Endodermal cell (in vitro differentiated cells): ENCODE data around the gene CCM2. TPM values are rescaled to one million over a fixed set of nuclear protein-coding genes. Genes with fewer than 3 reads are reported as not detected.
A peak's percentile ranks its signal among the peaks of the same experiment; 100 is the strongest.

Source experiments
- DNase-seq: peaks from one replicate; pipeline ENCODE4 v3.0.0-alpha.2; 2017
- H3K27ac ChIP-seq: 2 replicates; pipeline ENCODE4 v1.5.1; 2013; ENCODE audit warnings: mild to moderate bottlenecking, low read depth, low read length, moderate library complexity
- H3K27me3 ChIP-seq: 2 replicates; pipeline ENCODE4 v1.6.1; 2013; ENCODE audit warnings: mild to moderate bottlenecking, low read length, moderate library complexity; ENCODE audit not compliant: insufficient read depth, control insufficient read depth, poor library complexity, severe bottlenecking
- H3K36me3 ChIP-seq: 2 replicates; pipeline ENCODE4 v1.7.0; 2013; ENCODE audit warnings: mild to moderate bottlenecking, low read length, moderate library complexity; ENCODE audit not compliant: control insufficient read depth, insufficient read depth
- H3K4me1 ChIP-seq: one replicate; pipeline ENCODE4 v1.7.0; 2013; ENCODE audit warnings: low read length; ENCODE audit not compliant: control insufficient read depth, insufficient read depth
- H3K4me3 ChIP-seq: 2 replicates; pipeline ENCODE4 v1.5.1; 2013; ENCODE audit warnings: mild to moderate bottlenecking, low read length, moderate library complexity
- H3K9ac ChIP-seq: 2 replicates; pipeline ENCODE4 v1.6.1; 2013; ENCODE audit warnings: mild to moderate bottlenecking, low read length, moderate library complexity; ENCODE audit not compliant: poor library complexity, severe bottlenecking; ENCODE audit errors: extremely low read depth
- H3K9me3 ChIP-seq: 2 replicates; pipeline ENCODE4 v1.6.1; 2013; ENCODE audit warnings: mild to moderate bottlenecking, low read length, moderate library complexity; ENCODE audit not compliant: control insufficient read depth
- H3K27ac Mint-ChIP-seq: 2 replicates; pipeline ENCODE4 v1.8.0; 2020; ENCODE audit warnings: mixed read lengths
- H3K27me3 Mint-ChIP-seq: 2 replicates; pipeline ENCODE4 v1.8.0; 2021; ENCODE audit warnings: mild to moderate bottlenecking, mixed read lengths; ENCODE audit not compliant: insufficient read depth
- H3K36me3 Mint-ChIP-seq: 2 replicates; pipeline ENCODE4 v1.8.0; 2020; ENCODE audit warnings: low read depth, mixed read lengths
- H3K4me1 Mint-ChIP-seq: 2 replicates; pipeline ENCODE4 v1.8.0; 2020; ENCODE audit warnings: mixed read lengths
- H3K4me3 Mint-ChIP-seq: 2 replicates; pipeline ENCODE4 v1.8.0; 2020; ENCODE audit warnings: mild to moderate bottlenecking, moderate library complexity, mixed read lengths
- H3K9me3 Mint-ChIP-seq: 2 replicates; pipeline ENCODE4 v1.8.0; 2020; ENCODE audit warnings: mild to moderate bottlenecking, mixed read lengths
- CTCF ChIP-seq: fragments of 200-600 bp; sonication (generic); conservative IDR thresholded peaks from 2 replicates; pipeline ENCODE4 v1.5.0; 2021; ENCODE audit warnings: antibody characterized with exemption, mild to moderate bottlenecking
- WGBS, 2 experiments: methylation state at CpG; one replicate each; pipeline versions ENCODE4 v1.1.5 to v1.1.7; 2013; ENCODE audit warnings: missing lambda C conversion rate in 2 of 2, mixed read lengths in 1 of 2; ENCODE audit not compliant: insufficient coverage in 1 of 2, insufficient read length in 1 of 2; 5-methylcytosine and 5-hydroxymethylcytosine counted together
- total RNA-seq, 2 donors: library from RNA; stranded (reverse); fragmentation: NEBNext Ultra II Directional in 1 of 2; extraction: Animal tissue kit (Norgen Biotek cat#: 25700) in 1 of 2; gene quantifications; 2 replicates in 1 of 2; 3 replicates in 1 of 2; pipeline ENCODE4 v1.2.1, GENCODE V29; 2021

The CCM2 gene
- total RNA-seq, 2 donors from 2014 or later, result 37.4 to 38.1 TPM

- TF ChIP-seq CTCF, result no peak
- peaks cover 23% of the 10 kb centered on the region for H3K36me3 ChIP-seq
- peak overlapping the region; percentile 20 for H3K27ac Mint-ChIP-seq
- H3K27ac ChIP-seq, result no peak overlapping the region
- no peak overlapping the region for H3K4me3 ChIP-seq
- H3K9me3 Mint-ChIP-seq, result peaks cover 11% of the 10 kb centered on the region
- DNase-seq, result no peak
- peaks cover 7% of the 10 kb centered on the region for H3K9me3 ChIP-seq
- H3K27me3 Mint-ChIP-seq, result no peaks in the 10 kb centered on the region
- H3K4me3 Mint-ChIP-seq, result no peak overlapping the region
- no peaks in the 10 kb centered on the region for H3K27me3 ChIP-seq
- H3K4me1 Mint-ChIP-seq, result no peaks in the 10 kb centered on the region
- H3K4me1 ChIP-seq, result no peaks in the 10 kb centered on the region
- peaks cover 45% of the 10 kb centered on the region for H3K36me3 Mint-ChIP-seq
- 88 to 100% methylated on average over 1 of the region's 1 CpG for WGBS, 2 experiments
- H3K9ac ChIP-seq, result no peak overlapping the region
These were observed 26.0 kb downstream of the CCM2 start for GRCh38 chr7:45026013-45026412.

GRCh38 chr7:45026984-45027773, 27.2 kb downstream of the CCM2 start:
- no peak for DNase-seq
- Histone ChIP-seq H3K27me3 (no peaks in the 10 kb centered on the region), H3K4me1 (no peaks in the 10 kb centered on the region), H3K4me3 (no peak overlapping the region), H3K9me3 (peaks cover 7% of the 10 kb centered on the region), H3K36me3 (peaks cover 23% of the 10 kb centered on the region), H3K9ac (no peak overlapping the region), H3K27ac (no peak overlapping the region)
- no peak overlapping the region for H3K4me3 Mint-ChIP-seq
- no peak for TF ChIP-seq CTCF
- no peaks in the 10 kb centered on the region for H3K27me3 Mint-ChIP-seq
- 93 to 95% methylated on average over 7 to 10 of the region's 10 CpGs for WGBS, 2 experiments
- H3K27ac Mint-ChIP-seq, result no peak overlapping the region
- peaks cover 42% of the 10 kb centered on the region for H3K36me3 Mint-ChIP-seq
- H3K9me3 Mint-ChIP-seq, result peaks cover 8% of the 10 kb centered on the region
- peaks cover 7% of the 10 kb centered on the region for H3K4me1 Mint-ChIP-seq

GRCh38 chr7:45027774-45028114, 27.7 kb downstream of the CCM2 start:
- Mint-ChIP-seq H3K36me3 (peaks cover 42% of the 10 kb centered on the region), H3K4me3 (no peak overlapping the region), H3K9me3 (peaks cover 8% of the 10 kb centered on the region), H3K27ac (no peak overlapping the region), H3K4me1 (peaks cover 9% of the 10 kb centered on the region), H3K27me3 (no peaks in the 10 kb centered on the region)
- no peaks in the 10 kb centered on the region for H3K27me3 ChIP-seq
- no peak overlapping the region for H3K9ac ChIP-seq
- H3K4me1 ChIP-seq, result no peaks in the 10 kb centered on the region
- H3K9me3 ChIP-seq, result peaks cover 7% of the 10 kb centered on the region
- no peak for TF ChIP-seq CTCF
- H3K36me3 ChIP-seq, result peaks cover 23% of the 10 kb centered on the region
- no peak overlapping the region for H3K27ac ChIP-seq
- no peak for DNase-seq
- WGBS, 2 experiments, result 94 to 100% methylated on average over 1 to 4 of the region's 4 CpGs
- H3K4me3 ChIP-seq, result no peak overlapping the region
